K562 (cell line): ENCODE results near the gene BMP2K. TPM values are rescaled to one million over a fixed set of nuclear protein-coding genes. Genes with fewer than 3 reads are reported as not detected.

Experiments
- ATAC-seq: fragments of 200-7000 bp; cut with Tn5 transposase; 3 replicates; pipeline ENCODE4 v1.9.1; 2020; ENCODE audit warnings: moderate library complexity
- BruUV-seq: library from RNA; stranded (reverse); fragments of 400-500 nt; replicated peaks from 2 replicates; lab custom pipeline; 2021; lab: Mats Ljungman, UMichigan
- CTCF ChIA-PET: fragments of 300-600 bp; formaldehyde crosslinking; extraction: SDS; loops from one replicate; lab custom pipeline; 2021; ENCODE audit warnings: low intra/inter-chr PET ratio; lab: Yijun Ruan, JAX
- POLR2A ChIA-PET: fragments of 300-600, 350-650 bp; sonication (Branson Sonifier 250); formaldehyde crosslinking; extraction: SDS; loops from one replicate; lab custom pipeline; 2021; ENCODE audit warnings: antibody characterized with exemption, inconsistent platforms; lab: Yijun Ruan, JAX
- DNase-seq, 4 experiments: peaks; one replicate each; pipeline versions ENCODE4 v3.0.0 to v3.0.0-alpha.2; 2011 to 2018; ENCODE audit warnings: low spot score in 3 of 4, mixed read lengths in 3 of 4; ENCODE audit errors: extremely low read depth in 1 of 4
- FAIRE-seq: peaks from 2 replicates; lab custom pipeline; 2011; peaks lifted over from hg19 to GRCh38; lab: Jason Lieb, UNC
- H2AFZ ChIP-seq: 2 replicates; pipeline ENCODE4 v1.6.0; 2011; ENCODE audit warnings: low read depth, low read length, control low read depth, inconsistent platforms
- H3K27ac ChIP-seq: fragments of 200-600 bp; 3 replicates; pipeline ENCODE4 v1.8.0; 2011; ENCODE audit warnings: low read depth, mild to moderate bottlenecking, control low read depth, inconsistent platforms, low read length, moderate library complexity, mixed read lengths; ENCODE audit errors: extremely low read depth
- H3K27me3 ChIP-seq, 2 experiments: fragments of 300-600 bp in 1 of 2; 2 replicates in 1 of 2; 3 replicates in 1 of 2; pipeline versions ENCODE4 v1.6.0 to v1.8.0; 2011; ENCODE audit warnings: inconsistent platforms in 2 of 2, low read length in 2 of 2, mild to moderate bottlenecking in 1 of 2, mixed read lengths in 1 of 2, moderate library complexity in 1 of 2; ENCODE audit not compliant: control insufficient read depth in 2 of 2, insufficient read depth in 2 of 2
- H3K36me3 ChIP-seq: fragments of 300-600 bp; 3 replicates; pipeline ENCODE4 v1.8.0; 2011; ENCODE audit warnings: mild to moderate bottlenecking, low read length, inconsistent platforms; ENCODE audit not compliant: control insufficient read depth, insufficient read depth
- H3K4me1 ChIP-seq, 2 experiments: fragments of 200-600 bp in 1 of 2; replicated peaks in 1 of 2; 2 replicates in 1 of 2; 3 replicates in 1 of 2; pipeline versions ENCODE4 v1.5.1 to v1.8.0; 2011; ENCODE audit warnings: inconsistent platforms in 2 of 2, low read length in 2 of 2, mild to moderate bottlenecking in 1 of 2, mixed read lengths in 1 of 2, moderate library complexity in 1 of 2; ENCODE audit not compliant: control insufficient read depth in 2 of 2, insufficient read depth in 2 of 2
- H3K4me2 ChIP-seq: 2 replicates; pipeline ENCODE4 v1.6.1; 2011; ENCODE audit warnings: low read length, control low read depth, inconsistent platforms, mixed read lengths; ENCODE audit not compliant: insufficient read depth
- H3K4me3 ChIP-seq: fragments of 200-600 bp; sonication (generic), shearing (Covaris generic); 2 replicates; pipeline ENCODE4 v1.5.1; 2016; ENCODE audit warnings: control low read depth, inconsistent platforms
- H3K79me2 ChIP-seq: fragments of 200-600 bp; 3 replicates; pipeline ENCODE4 v1.8.0; 2011; ENCODE audit warnings: low read length, inconsistent platforms; ENCODE audit not compliant: control insufficient read depth, insufficient read depth
- H3K9ac ChIP-seq, 2 experiments: 2 replicates each; pipeline versions ENCODE4 v1.6.0 to v1.6.1; 2011; ENCODE audit warnings: low read depth in 2 of 2, low read length in 2 of 2, control low read depth in 1 of 2, inconsistent platforms in 1 of 2, mild to moderate bottlenecking in 1 of 2, mixed read lengths in 1 of 2; ENCODE audit not compliant: insufficient read depth in 1 of 2
- H3K9me1 ChIP-seq: one replicate; pipeline ENCODE4 v1.6.0; 2011; ENCODE audit warnings: inconsistent platforms, mild to moderate bottlenecking, low read length, moderate library complexity; ENCODE audit not compliant: control insufficient read depth, insufficient read depth
- H3K9me3 ChIP-seq: replicated peaks from 2 replicates; pipeline ENCODE4 v1.5.1; 2011; ENCODE audit warnings: low read depth, low read length, inconsistent platforms; ENCODE audit not compliant: control insufficient read depth, insufficient read depth
- H4K20me1 ChIP-seq: replicated peaks from 2 replicates; pipeline ENCODE4 v1.6.1; 2011; ENCODE audit warnings: low read length, inconsistent platforms, mixed read lengths; ENCODE audit not compliant: control insufficient read depth, insufficient read depth
- C11orf30 ChIP-seq: fragments of 450-650 bp; IDR thresholded peaks from 2 replicates; pipeline ENCODE4 v1.6.1; 2016; ENCODE audit warnings: low read depth, mild to moderate bottlenecking
- CBX1 ChIP-seq: sonication (generic); IDR thresholded peaks from 2 replicates; pipeline ENCODE4 v1.6.1; 2016; ENCODE audit warnings: antibody characterized with exemption, low read depth, mild to moderate bottlenecking
- CHCHD3 ChIP-seq: fragments of 250-450 bp; sonication (Bioruptor Pico); IDR thresholded peaks from 2 replicates; pipeline ENCODE4 v2.1.2; 2022; ENCODE audit warnings: mild to moderate bottlenecking
- IFI16 ChIP-seq: fragments of 250-450 bp; sonication (Bioruptor Pico); IDR thresholded peaks from 2 replicates; pipeline ENCODE4 v2.1.2; 2022; ENCODE audit warnings: mild to moderate bottlenecking, inconsistent platforms
- SMAD2 ChIP-seq: fragments of 150-350 bp; IDR thresholded peaks from 2 replicates; pipeline ENCODE4 v1.6.1; 2014; ENCODE audit warnings: low read depth, mild to moderate bottlenecking, low read length
- WGBS: fragments of 100-300 bp; shearing (Covaris generic); methylation state at CpG from one replicate; pipeline ENCODE4 v1.1.6; 2016; ENCODE audit warnings: low coverage, mixed read lengths; ENCODE audit not compliant: insufficient coverage; ENCODE audit errors: missing lambda C conversion rate; 5-methylcytosine and 5-hydroxymethylcytosine counted together
- in situ Hi-C: fragments of 300-500 bp; cut with MboI; formaldehyde crosslinking; loops from 4 replicates; pipeline ENCODE4 v1.15.0; 2018; ENCODE audit warnings: inconsistent platforms, mixed read lengths
- intact Hi-C: fragments of 100-400 bp; cut with micrococcal nuclease; formaldehyde crosslinking; loops from 2 replicates; pipeline ENCODE4 v1.14.2; 2022
- polyA plus RNA-seq, 8 experiments: library from polyadenylated mRNA; depleted of rRNA in 4 of 8; stranded (reverse) in 5 of 8; unstranded in 3 of 8; fragments of >200 nt; fragmentation: Nextera tagmentation in 2 of 8; fragmentation: Illumina TruSeq in 1 of 8; extraction: Ambion mirVana in 2 of 8; extraction: Trizol in 1 of 8; gene quantifications; 2 replicates each; pipeline versions ENCODE4 v1.2.1 to v1.2.3, GENCODE V29; 2011 to 2014; ENCODE audit warnings: inconsistent platforms in 1 of 8, missing spikeins in 1 of 8
- total RNA-seq, 7 experiments: library from RNA; depleted of rRNA in 6 of 7; stranded (reverse); fragments of >200 nt in 6 of 7; fragmentation: Illumina TruSeq in 2 of 7; extraction: Trizol in 2 of 7; gene quantifications; 2 replicates each; pipeline versions ENCODE4 v1.2.1 to v1.2.3, GENCODE V29; 2011 to 2021; ENCODE audit warnings: low replicate concordance in 1 of 7
- TF ChIP-seq, protein P1 (sequence below), 3 experiments: fragments of 200-800 bp in 1 of 3; sonication (Bioruptor generic) in 1 of 3; sonication (generic) in 1 of 3; formaldehyde crosslinking in 1 of 3; IDR thresholded peaks; 2 replicates each; pipeline versions ENCODE4 v1.6.1 to v1.8.0; 2016 to 2022; ENCODE audit warnings: mild to moderate bottlenecking in 2 of 3, missing compliant biosample characterization in 2 of 3, missing genetic modification characterization in 2 of 3, missing genetic modification reagents in 1 of 3

BMP2K gene
- total and polyA plus RNA-seq, 9 of the 15 experiments (the other 6 are each of a cell fraction or from before 2014, with no cell fraction given): 17.0 to 217 (median 104) TPM

GRCh38 chr4:78811034-78811433 lies 34.9 kb downstream of the BMP2K start:
- in situ Hi-C loops: no loop called here
- ChIA-PET CTCF (no interaction called here), POLR2A (interaction anchor here (0.6 to 2.9 kb wide), 5 partner anchors 8 to 195 kb away, joined by 3 to 11 read pairs (median 4); no protein-coding TSS in a partner anchor)
- Histone ChIP-seq H3K9ac (no peak overlapping the region), H4K20me1 (peaks cover 8% of the 10 kb centered on the region; the same call in 1 of the 2 replicates), H3K9me3 (peaks cover 3% of the 10 kb centered on the region; the same call in 1 of the 2 replicates), H3K27me3 (no peaks in the 10 kb centered on the region), H3K79me2 (peaks cover 100% of the 10 kb centered on the region), H3K9me1 (peaks cover 3% of the 10 kb centered on the region), H3K27ac (no peak overlapping the region), H3K36me3 (peaks cover 54% of the 10 kb centered on the region), H3K4me1 (peaks cover 3 to 32% of the 10 kb centered on the region in 2 experiments; a peak in 4 of 5 replicates), H3K4me3 (no peak overlapping the region), H2AFZ (no peak overlapping the region), H3K4me2 (no peak overlapping the region)
- DNase-seq (no peak), ATAC-seq (no peak), FAIRE-seq (no peak)
- TF ChIP-seq CHCHD3 (no peak), CBX1 (no peak), IFI16 (CRISPR knock-in tag) (no peak), C11orf30 (no peak), SMAD2 (no peak)
- TF ChIP-seq, protein P1, sequence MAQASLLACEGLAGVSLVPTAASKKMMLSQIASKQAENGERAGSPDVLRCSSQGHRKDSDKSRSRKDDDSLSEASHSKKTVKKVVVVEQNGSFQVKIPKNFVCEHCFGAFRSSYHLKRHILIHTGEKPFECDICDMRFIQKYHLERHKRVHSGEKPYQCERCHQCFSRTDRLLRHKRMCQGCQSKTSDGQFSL (CRISPR knock-in tag; IDR thresholded peaks at IDR 0.05): no peak
- TF ChIP-seq, protein P1 (tag; IDR thresholded peaks at IDR 0.05): no peak
- no TSS peak for BruUV-seq
- WGBS: 67% methylated on average over 2 of the region's 2 CpGs
- intact Hi-C loops: no loop called here
